ENCODE measurements around the gene MGAT5. TPM values are rescaled to one million over a fixed set of nuclear protein-coding genes. Genes with fewer than 3 reads are reported as not detected.
A peak's percentile ranks its signal among the peaks of the same experiment; 100 is the strongest.

Gene MGAT5
- total RNA-seq, 1 donor from 2014 or later: 37.6 TPM

- Histone ChIP-seq H3K36me3 (ENCODE audit: control insufficient read depth in 3 of 3, insufficient read depth in 3 of 3, low read length in 3 of 3) (no peaks in the 10 kb centered on the region), H3K9me3 (ENCODE audit: control insufficient read depth in 3 of 3, low read length in 3 of 3) (no peaks in the 10 kb centered on the region), H3K9ac (ENCODE audit: low read depth in 1 of 3, low read length in 3 of 3) (no peak overlapping the region), H3K27ac (ENCODE audit: low read depth, low read length) (no peak overlapping the region), H3K4me3 (ENCODE audit: low read length in 3 of 3) (no peak overlapping the region), H3K4me1 (ENCODE audit: control insufficient read depth in 3 of 3, insufficient read depth in 3 of 3, low read length in 3 of 3) (peaks cover 13 to 16% (median 14%) of the 10 kb centered on the region in 3 donors), H3K27me3 (ENCODE audit: control insufficient read depth in 3 of 3, insufficient read depth in 3 of 3, low read length in 3 of 3) (peaks cover 0 to 2% (median 0%) of the 10 kb centered on the region in 3 donors)
Measured at GRCh38 chr2:134405611-134406081, 151.8 kb downstream of the MGAT5 start.

- no peak overlapping the region for H3K9ac ChIP-seq (ENCODE audit: low read depth in 1 of 3, low read length in 3 of 3)
- H3K9me3 ChIP-seq (ENCODE audit: control insufficient read depth in 3 of 3, low read length in 3 of 3): no peaks in the 10 kb centered on the region
- H3K4me3 ChIP-seq (ENCODE audit: low read length in 3 of 3): no peak overlapping the region
- no peaks in the 10 kb centered on the region for H3K36me3 ChIP-seq (ENCODE audit: control insufficient read depth in 3 of 3, insufficient read depth in 3 of 3, low read length in 3 of 3)
- peaks cover 0 to 2% (median 0%) of the 10 kb centered on the region in 3 donors for H3K27me3 ChIP-seq (ENCODE audit: control insufficient read depth in 3 of 3, insufficient read depth in 3 of 3, low read length in 3 of 3)
- H3K4me1 ChIP-seq (ENCODE audit: control insufficient read depth in 3 of 3, insufficient read depth in 3 of 3, low read length in 3 of 3): peaks cover 10 to 13% (median 11%) of the 10 kb centered on the region in 3 donors
- H3K27ac ChIP-seq (ENCODE audit: low read depth, low read length): no peak overlapping the region
Measured at GRCh38 chr2:134406311-134406710, 152.4 kb downstream of the MGAT5 start.

DNA sequence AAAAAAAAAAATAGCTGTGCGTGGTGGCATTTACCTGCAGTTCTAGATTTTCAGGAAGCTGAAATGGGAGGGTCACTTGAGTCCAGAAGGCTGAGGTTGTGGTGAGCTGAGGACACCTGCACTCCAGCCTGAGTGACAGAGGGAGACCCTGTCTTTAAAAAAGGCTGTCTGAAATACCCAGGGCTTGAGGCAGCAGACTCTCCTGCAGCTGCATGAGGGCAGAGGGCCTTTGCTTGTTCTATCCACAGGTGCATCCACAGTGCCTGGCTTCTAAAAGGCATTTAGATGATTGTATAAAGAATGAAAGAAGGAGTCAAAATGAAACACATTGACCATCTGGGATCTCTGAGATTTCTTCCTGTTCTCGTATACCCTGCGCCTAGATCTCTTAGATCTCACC lies 152.9 kb downstream of the MGAT5 start:
- Histone ChIP-seq H3K4me1 (ENCODE audit: control insufficient read depth in 3 of 3, insufficient read depth in 3 of 3, low read length in 3 of 3) (peaks cover 5 to 14% (median 10%) of the 10 kb centered on the region in 3 donors), H3K36me3 (ENCODE audit: control insufficient read depth in 3 of 3, insufficient read depth in 3 of 3, low read length in 3 of 3) (no peaks in the 10 kb centered on the region), H3K27ac (ENCODE audit: low read depth, low read length) (no peak overlapping the region), H3K9me3 (ENCODE audit: control insufficient read depth in 3 of 3, low read length in 3 of 3) (no peaks in the 10 kb centered on the region), H3K4me3 (ENCODE audit: low read length in 3 of 3) (no peak overlapping the region), H3K9ac (ENCODE audit: low read depth in 1 of 3, low read length in 3 of 3) (no peak overlapping the region), H3K27me3 (ENCODE audit: control insufficient read depth in 3 of 3, insufficient read depth in 3 of 3, low read length in 3 of 3) (peaks cover 0 to 2% (median 0%) of the 10 kb centered on the region in 3 donors)

- no peak overlapping the region for H3K27ac ChIP-seq (ENCODE audit: low read depth, low read length)
- H3K4me1 ChIP-seq (ENCODE audit: control insufficient read depth in 3 of 3, insufficient read depth in 3 of 3, low read length in 3 of 3): peaks cover 4 to 16% (median 12%) of the 10 kb centered on the region in 3 donors
- no peak overlapping the region for H3K9ac ChIP-seq (ENCODE audit: low read depth in 1 of 3, low read length in 3 of 3)
- H3K36me3 ChIP-seq (ENCODE audit: control insufficient read depth in 3 of 3, insufficient read depth in 3 of 3, low read length in 3 of 3): no peaks in the 10 kb centered on the region
- no peak overlapping the region for H3K4me3 ChIP-seq (ENCODE audit: low read length in 3 of 3)
- H3K9me3 ChIP-seq (ENCODE audit: control insufficient read depth in 3 of 3, low read length in 3 of 3): no peaks in the 10 kb centered on the region
- H3K27me3 ChIP-seq (ENCODE audit: control insufficient read depth in 3 of 3, insufficient read depth in 3 of 3, low read length in 3 of 3): peaks cover 0 to 2% (median 0%) of the 10 kb centered on the region in 3 donors
Measured at GRCh38 chr2:134407154-134407890, 153.4 kb downstream of the MGAT5 start.

DNA sequence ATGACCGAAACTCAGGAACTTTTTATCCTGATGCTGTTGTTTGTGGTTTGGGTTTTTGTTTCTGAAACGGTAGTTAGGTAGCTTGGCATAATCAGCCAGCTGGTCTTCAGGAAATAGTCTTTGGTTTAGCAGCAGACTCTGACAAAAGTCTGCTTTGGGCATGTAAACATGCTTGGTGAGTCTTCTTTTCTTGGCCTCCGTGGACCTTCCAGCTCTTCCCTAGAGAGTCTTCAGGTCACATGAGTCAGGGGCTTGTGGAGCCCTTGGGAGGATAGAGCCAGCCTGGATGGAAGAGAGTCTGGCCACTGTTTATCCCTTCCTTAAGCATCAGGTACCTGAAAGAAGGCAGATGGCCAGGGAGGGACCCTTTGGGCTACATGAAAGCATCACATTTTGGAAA lies 154.5 kb downstream of the MGAT5 start:
- no peak overlapping the region for H3K9ac ChIP-seq (ENCODE audit: low read depth in 1 of 3, low read length in 3 of 3)
- no peak overlapping the region for H3K4me3 ChIP-seq (ENCODE audit: low read length in 3 of 3)
- no peaks in the 10 kb centered on the region for H3K9me3 ChIP-seq (ENCODE audit: control insufficient read depth in 3 of 3, low read length in 3 of 3)
- H3K4me1 ChIP-seq (ENCODE audit: control insufficient read depth in 3 of 3, insufficient read depth in 3 of 3, low read length in 3 of 3): peaks cover 0 to 16% (median 12%) of the 10 kb centered on the region in 3 donors
- no peak overlapping the region for H3K27ac ChIP-seq (ENCODE audit: low read depth, low read length)
- H3K36me3 ChIP-seq (ENCODE audit: control insufficient read depth in 3 of 3, insufficient read depth in 3 of 3, low read length in 3 of 3): no peaks in the 10 kb centered on the region
- H3K27me3 ChIP-seq (ENCODE audit: control insufficient read depth in 3 of 3, insufficient read depth in 3 of 3, low read length in 3 of 3): peaks cover 0 to 2% (median 0%) of the 10 kb centered on the region in 3 donors

DNA sequence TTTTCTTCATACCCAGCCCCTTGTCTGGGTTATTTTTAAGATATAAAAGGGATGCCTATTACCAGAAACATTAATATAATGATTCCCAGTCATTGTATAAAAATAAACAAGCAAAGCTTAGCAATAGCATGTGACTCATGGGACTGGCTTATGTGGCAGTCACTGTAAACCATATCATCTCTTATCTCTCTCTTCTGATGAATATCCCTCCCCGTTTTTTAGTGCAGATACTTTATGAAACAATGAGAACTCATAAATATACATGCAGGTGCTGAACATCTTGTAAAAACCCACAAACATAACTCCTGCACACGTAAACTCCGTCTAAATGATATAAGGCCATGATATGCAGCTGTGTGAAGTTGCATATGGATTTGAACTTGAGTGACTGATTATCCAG lies 154.9 kb downstream of the MGAT5 start:
- Histone ChIP-seq H3K36me3 (ENCODE audit: control insufficient read depth in 3 of 3, insufficient read depth in 3 of 3, low read length in 3 of 3) (no peaks in the 10 kb centered on the region), H3K27ac (ENCODE audit: low read depth, low read length) (no peak overlapping the region), H3K4me1 (ENCODE audit: control insufficient read depth in 3 of 3, insufficient read depth in 3 of 3, low read length in 3 of 3) (peaks cover 0 to 16% (median 12%) of the 10 kb centered on the region in 3 donors), H3K9ac (ENCODE audit: low read depth in 1 of 3, low read length in 3 of 3) (no peak overlapping the region), H3K4me3 (ENCODE audit: low read length in 3 of 3) (no peak overlapping the region), H3K27me3 (ENCODE audit: control insufficient read depth in 3 of 3, insufficient read depth in 3 of 3, low read length in 3 of 3) (peaks cover 0 to 2% (median 0%) of the 10 kb centered on the region in 3 donors), H3K9me3 (ENCODE audit: control insufficient read depth in 3 of 3, low read length in 3 of 3) (no peaks in the 10 kb centered on the region)

DNA sequence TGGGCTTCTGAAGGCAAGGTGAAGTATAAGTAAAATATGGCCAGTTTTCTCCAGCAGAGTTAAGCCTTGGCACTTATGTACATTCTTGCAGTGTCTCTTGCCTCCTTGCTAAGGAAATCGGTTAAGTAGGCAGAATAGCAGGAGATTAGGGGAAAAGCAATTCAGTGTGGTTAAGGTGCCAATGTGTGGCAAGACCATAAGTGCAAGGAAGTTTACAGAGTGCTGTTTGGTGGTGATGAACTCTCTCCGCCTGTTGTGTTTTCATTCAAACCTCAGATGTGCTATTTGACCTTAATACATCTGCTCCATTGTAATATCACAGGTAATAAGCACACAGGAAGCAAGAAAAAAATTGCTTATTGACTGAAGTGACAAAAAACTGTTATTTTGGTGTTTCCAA lies 156.1 kb downstream of the MGAT5 start:
- Histone ChIP-seq H3K27me3 (ENCODE audit: control insufficient read depth in 3 of 3, insufficient read depth in 3 of 3, low read length in 3 of 3) (peaks cover 0 to 2% (median 0%) of the 10 kb centered on the region in 3 donors), H3K9me3 (ENCODE audit: control insufficient read depth in 3 of 3, low read length in 3 of 3) (no peaks in the 10 kb centered on the region), H3K27ac (ENCODE audit: low read depth, low read length) (no peak overlapping the region), H3K4me3 (ENCODE audit: low read length in 3 of 3) (no peak overlapping the region), H3K36me3 (ENCODE audit: control insufficient read depth in 3 of 3, insufficient read depth in 3 of 3, low read length in 3 of 3) (no peaks in the 10 kb centered on the region), H3K4me1 (ENCODE audit: control insufficient read depth in 3 of 3, insufficient read depth in 3 of 3, low read length in 3 of 3) (peaks cover 0 to 16% (median 12%) of the 10 kb centered on the region in 3 donors), H3K9ac (ENCODE audit: low read depth in 1 of 3, low read length in 3 of 3) (no peak overlapping the region)

GRCh38 chr2:134410831-134411231 lies 157.0 kb downstream of the MGAT5 start:
- Histone ChIP-seq H3K27ac (ENCODE audit: low read depth, low read length) (no peak overlapping the region), H3K27me3 (ENCODE audit: control insufficient read depth in 3 of 3, insufficient read depth in 3 of 3, low read length in 3 of 3) (peaks cover 0 to 2% (median 0%) of the 10 kb centered on the region in 3 donors), H3K4me1 (ENCODE audit: control insufficient read depth in 3 of 3, insufficient read depth in 3 of 3, low read length in 3 of 3) (peaks cover 0 to 16% (median 12%) of the 10 kb centered on the region in 3 donors), H3K9me3 (ENCODE audit: control insufficient read depth in 3 of 3, low read length in 3 of 3) (no peaks in the 10 kb centered on the region), H3K4me3 (ENCODE audit: low read length in 3 of 3) (no peak overlapping the region), H3K9ac (ENCODE audit: low read depth in 1 of 3, low read length in 3 of 3) (no peak overlapping the region), H3K36me3 (ENCODE audit: control insufficient read depth in 3 of 3, insufficient read depth in 3 of 3, low read length in 3 of 3) (no peaks in the 10 kb centered on the region)

DNA sequence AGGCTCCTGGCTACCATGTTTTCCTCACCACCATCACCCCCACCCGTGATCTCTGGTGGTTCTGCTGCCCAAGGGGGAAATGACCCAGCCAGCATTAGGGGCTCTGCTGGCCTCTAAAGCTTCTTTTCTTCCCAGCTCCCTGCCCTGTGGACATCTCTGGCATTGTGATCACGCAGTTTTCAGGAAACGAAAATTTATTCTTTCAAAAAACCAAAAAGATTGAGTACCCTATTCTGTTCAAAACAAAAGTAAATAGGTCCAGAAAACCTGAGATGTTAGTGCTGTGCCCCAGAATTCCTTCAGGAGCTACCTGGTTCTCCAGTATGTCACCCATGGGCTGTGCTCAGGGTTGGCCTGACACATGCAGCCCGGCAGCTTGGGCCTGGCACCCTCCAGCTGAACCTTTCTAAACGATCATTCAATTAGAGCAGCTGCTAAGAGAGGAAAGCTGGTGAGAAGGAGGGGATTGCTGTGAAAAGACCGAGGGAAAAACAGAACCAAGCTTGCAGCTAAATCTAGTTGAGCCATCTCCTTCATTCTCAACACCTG lies 157.5 kb downstream of the MGAT5 start:
- Histone ChIP-seq H3K36me3 (ENCODE audit: control insufficient read depth in 3 of 3, insufficient read depth in 3 of 3, low read length in 3 of 3) (no peaks in the 10 kb centered on the region), H3K4me3 (ENCODE audit: low read length in 3 of 3) (no peak overlapping the region), H3K27ac (ENCODE audit: low read depth, low read length) (no peak overlapping the region), H3K4me1 (ENCODE audit: control insufficient read depth in 3 of 3, insufficient read depth in 3 of 3, low read length in 3 of 3) (peaks cover 0 to 16% (median 12%) of the 10 kb centered on the region in 3 donors), H3K9me3 (ENCODE audit: control insufficient read depth in 3 of 3, low read length in 3 of 3) (no peaks in the 10 kb centered on the region), H3K9ac (ENCODE audit: low read depth in 1 of 3, low read length in 3 of 3) (peak overlapping the region in 1 of 3 donors; percentile 41), H3K27me3 (ENCODE audit: control insufficient read depth in 3 of 3, insufficient read depth in 3 of 3, low read length in 3 of 3) (peaks cover 0 to 2% (median 0%) of the 10 kb centered on the region in 3 donors)

Measured in skeletal muscle tissue (tissue), 4 donors.